Heart left ventricle (tissue), 16 donors: ENCODE results near the gene CAMTA1. TPM values are rescaled to one million over a fixed set of nuclear protein-coding genes. Genes with fewer than 3 reads are reported as not detected.

Experiments used
- ATAC-seq, 4 donors: fragments of 200-7000 bp; cut with Tn5 transposase; one replicate each; pipeline ENCODE4 v1.9.1; 2020 to 2022; ENCODE audit warnings: moderate library complexity in 4 of 4, mild to moderate bottlenecking in 3 of 4, moderate number of reproducible peaks in 1 of 4
- DNase-seq, 5 donors: peaks; one replicate each; pipeline ENCODE4 v3.0.0-alpha.2; 2020
- H3K27ac ChIP-seq, 12 donors: fragments of 200-600 bp; sonication (generic) in 4 of 12; one replicate each; pipeline versions ENCODE4 v1.5.0 to v1.8.0; 2016 to 2022; ENCODE audit warnings: mild to moderate bottlenecking in 2 of 12
- H3K27me3 ChIP-seq, 9 donors: fragments of 200-600 bp; sonication (generic) in 2 of 9; one replicate each; pipeline versions ENCODE4 v1.5.1 to v1.8.0; 2016 to 2022; ENCODE audit warnings: mild to moderate bottlenecking in 3 of 9
- H3K36me3 ChIP-seq, 9 donors: fragments of 200-600 bp; sonication (generic) in 2 of 9; one replicate each; pipeline versions ENCODE4 v1.5.0 to v1.8.0; 2018 to 2022; ENCODE audit warnings: mild to moderate bottlenecking in 2 of 9
- H3K4me1 ChIP-seq, 12 donors: fragments of 200-600 bp; sonication (generic) in 4 of 12; one replicate each; pipeline versions ENCODE4 v1.5.0 to v1.8.0; 2016 to 2022; ENCODE audit warnings: mild to moderate bottlenecking in 3 of 12
- H3K4me3 ChIP-seq, 12 donors: fragments of 200-600 bp; sonication (generic) in 4 of 12; one replicate each; pipeline versions ENCODE4 v1.5.0 to v1.8.0; 2017 to 2022; ENCODE audit warnings: mild to moderate bottlenecking in 9 of 12, moderate library complexity in 4 of 12
- H3K9me3 ChIP-seq, 12 donors: fragments of 200-600 bp; sonication (generic) in 4 of 12; one replicate each; pipeline versions ENCODE4 v1.5.0 to v1.8.0; 2016 to 2022; ENCODE audit warnings: mild to moderate bottlenecking in 1 of 12
- POLR2A ChIP-seq, 2 donors: fragments of 450-650 bp; IDR thresholded peaks; one replicate each; pipeline ENCODE4 v1.6.1; 2017; ENCODE audit warnings: antibody characterized with exemption in 2 of 2, mild to moderate bottlenecking in 2 of 2, moderate library complexity in 2 of 2
- WGBS, 4 donors: extraction: QIAGEN DNeasy Blood & Tissue Kit in 2 of 4; methylation state at CpG; one replicate each; pipeline versions ENCODE4 v1.1.5 to v1.1.7; 2013 to 2018; 5-methylcytosine and 5-hydroxymethylcytosine counted together
- intact Hi-C, 10 donors: fragments of 100-400 bp; cut with DNase I; formaldehyde crosslinking; loops; one replicate each; pipeline versions ENCODE4 v1.11.1 to v1.14.2; 2022
- polyA plus RNA-seq, 2 donors: library from polyadenylated mRNA; stranded (reverse); fragments of 200-250 nt; gene quantifications; one replicate each; pipeline ENCODE4 v1.2.3, GENCODE V29; 2013
- total RNA-seq, 9 donors: library from RNA; depleted of rRNA in 2 of 9; stranded (reverse); fragments of >200 nt in 2 of 9; fragmentation: NEBNext Ultra II Directional in 3 of 9; extraction: Animal tissue kit (Norgen Biotek cat#: 25700) in 3 of 9; gene quantifications; one replicate each; pipeline versions ENCODE4 v1.1.0 to v1.2.4, GENCODE V29; 2016 to 2023
- TF ChIP-seq, protein P1 (sequence below), 12 donors: fragments of 200-600 bp; sonication (generic) in 4 of 12; IDR thresholded peaks; one replicate each; pipeline versions ENCODE4 v1.5.0 to v1.8.0; 2018 to 2022; ENCODE audit warnings: antibody characterized with exemption in 12 of 12, mild to moderate bottlenecking in 5 of 12
- donor health status: ischemic (EF 13 %, LVEDD 7.1; RV severe dilation, severe dysfunction).
- donor health status: healthy with polysubstance abuse.
- donor health status: DM: no; HTN: yes; CAD: no.
- donor health status: DM: no; HTN: no; CAD: no.
- donor health status: ischemic (EF 25% LVEDD 6.9; RV normal size, moderate dysfunction).
- donor health status: ischemic (EF 25% LVEDD 5.7; RV mildly dilated, moderate dysfunction).
- donor health status: healthy.
- donor health status: DM: yes; HTN: yes; CAD: no.
- donor health status: ischemic (EF 35%, LVEDD 5.7; RV mildly dilated, moderate dysfunction).
- donor health status: nonischemic (EF 11% LVEDD 7.7; RV severe dilation, severe dysfunction).
- donor health status: DM: yes; HTN: yes; CAD: no.
- donor health status: PGD.
- donor health status: ischemic (EF 29% LVEDD 5.4; RV normal size, mild dysfunction).
- donor health status: nonischemic (EF 23%, LVEDD 6.1; RV moderate dilation, normal function).

The CAMTA1 gene
- total and polyA plus RNA-seq, 11 donors: 114 to 303 (median 137) TPM

DNA sequence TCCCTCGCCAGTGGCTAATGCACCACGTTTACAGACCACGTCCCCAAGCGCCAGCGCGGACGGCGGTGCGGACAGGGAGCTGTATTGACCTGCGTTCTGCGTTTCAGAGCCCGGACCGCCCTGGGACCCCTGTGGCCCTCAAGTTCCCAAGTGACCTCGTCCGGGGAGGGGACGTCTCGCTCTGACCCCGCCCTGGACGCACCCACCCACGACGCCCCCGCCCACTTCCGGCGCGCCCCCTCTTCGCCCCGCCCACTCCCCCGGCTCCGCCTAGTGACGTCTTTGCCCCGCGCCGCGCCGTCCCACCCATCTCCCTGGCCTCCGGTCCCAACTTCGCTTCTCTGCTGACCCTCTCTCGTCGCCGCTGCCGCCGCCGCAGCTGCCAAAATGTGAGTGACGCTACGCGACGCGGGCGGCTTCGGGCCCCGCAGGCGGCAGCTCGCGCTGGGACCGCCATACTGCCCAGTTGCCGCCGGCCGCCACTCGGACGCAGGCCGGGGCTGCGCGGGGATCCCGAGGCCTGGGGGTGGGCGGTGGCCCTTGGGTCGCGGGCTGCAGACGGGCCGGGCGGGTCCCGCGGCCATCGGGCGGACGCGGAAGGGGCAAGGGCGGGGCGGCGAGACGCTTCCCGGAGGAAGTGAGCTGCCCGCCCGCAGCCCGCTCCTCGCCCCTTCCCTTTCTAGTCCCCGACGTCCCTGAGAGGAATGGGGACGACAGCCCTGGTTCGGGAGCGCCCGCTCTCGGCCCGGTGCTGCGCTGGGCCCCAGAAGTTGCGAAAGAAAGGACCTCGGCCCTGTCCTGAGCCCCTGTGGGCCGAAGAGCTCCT lies 986.0 kb downstream of the CAMTA1 start, which contains the start of gene VAMP3:
Gene VAMP3, plus strand, starts transcription at position 300 of the 826 bp plus-strand sequence. Its CDS starts 88 bp downstream, at position 388.
- TF ChIP-seq, protein P1, sequence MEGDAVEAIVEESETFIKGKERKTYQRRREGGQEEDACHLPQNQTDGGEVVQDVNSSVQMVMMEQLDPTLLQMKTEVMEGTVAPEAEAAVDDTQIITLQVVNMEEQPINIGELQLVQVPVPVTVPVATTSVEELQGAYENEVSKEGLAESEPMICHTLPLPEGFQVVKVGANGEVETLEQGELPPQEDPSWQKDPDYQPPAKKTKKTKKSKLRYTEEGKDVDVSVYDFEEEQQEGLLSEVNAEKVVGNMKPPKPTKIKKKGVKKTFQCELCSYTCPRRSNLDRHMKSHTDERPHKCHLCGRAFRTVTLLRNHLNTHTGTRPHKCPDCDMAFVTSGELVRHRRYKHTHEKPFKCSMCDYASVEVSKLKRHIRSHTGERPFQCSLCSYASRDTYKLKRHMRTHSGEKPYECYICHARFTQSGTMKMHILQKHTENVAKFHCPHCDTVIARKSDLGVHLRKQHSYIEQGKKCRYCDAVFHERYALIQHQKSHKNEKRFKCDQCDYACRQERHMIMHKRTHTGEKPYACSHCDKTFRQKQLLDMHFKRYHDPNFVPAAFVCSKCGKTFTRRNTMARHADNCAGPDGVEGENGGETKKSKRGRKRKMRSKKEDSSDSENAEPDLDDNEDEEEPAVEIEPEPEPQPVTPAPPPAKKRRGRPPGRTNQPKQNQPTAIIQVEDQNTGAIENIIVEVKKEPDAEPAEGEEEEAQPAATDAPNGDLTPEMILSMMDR (IDR thresholded peaks at IDR 0.05): no peak
- TF ChIP-seq POLR2A (IDR thresholded peaks at IDR 0.05): peak in 1 of 2 donors; percentile 60

GRCh38 chr1:7771823-7772299 lies 986.6 kb downstream of the CAMTA1 start:
- WGBS, 4 donors: 5 to 9% (median 7%) methylated on average over 10 to 12 of the region's 12 CpGs
- Histone ChIP-seq H3K4me3 (peak overlapping the region; percentile 75 to 96 (median 91)), H3K4me1 (peaks cover 3 to 33% (median 13%) of the 10 kb centered on the region in 12 donors), H3K27ac (peak overlapping the region; percentile 74 to 98 (median 93)), H3K36me3 (peaks cover 0 to 39% (median 29%) of the 10 kb centered on the region in 9 donors), H3K27me3 (no peaks in the 10 kb centered on the region), H3K9me3 (no peaks in the 10 kb centered on the region)
- TF ChIP-seq POLR2A (IDR thresholded peaks at IDR 0.05): no peak
- TF ChIP-seq, protein P1 (IDR thresholded peaks at IDR 0.05): no peak
- intact Hi-C loops: no loop called here
- ATAC-seq: no peak
- DNase-seq: no peak

More for the DNA sequence above, 986.0 kb downstream of the CAMTA1 start, which contains the start of gene VAMP3:
- peak; percentile 90 to 95 (median 93) for DNase-seq
- Histone ChIP-seq H3K4me1 (peaks cover 3 to 33% (median 13%) of the 10 kb centered on the region in 12 donors), H3K27ac (peak within 1 kb of the TSS; percentile 74 to 98 (median 93)), H3K36me3 (peaks cover 0 to 33% (median 25%) of the 10 kb centered on the region in 9 donors), H3K9me3 (no peaks in the 10 kb centered on the region), H3K4me3 (peak within 1 kb of the TSS; percentile 75 to 96 (median 91)), H3K27me3 (no peaks in the 10 kb centered on the region)
- intact Hi-C loops: no loop called here
- peak; percentile 91 to 99 (median 99) for ATAC-seq
- 0 to 1% (median 0%) methylated on average over 7 to 97 of the region's 97 CpGs for WGBS, 4 donors

DNA sequence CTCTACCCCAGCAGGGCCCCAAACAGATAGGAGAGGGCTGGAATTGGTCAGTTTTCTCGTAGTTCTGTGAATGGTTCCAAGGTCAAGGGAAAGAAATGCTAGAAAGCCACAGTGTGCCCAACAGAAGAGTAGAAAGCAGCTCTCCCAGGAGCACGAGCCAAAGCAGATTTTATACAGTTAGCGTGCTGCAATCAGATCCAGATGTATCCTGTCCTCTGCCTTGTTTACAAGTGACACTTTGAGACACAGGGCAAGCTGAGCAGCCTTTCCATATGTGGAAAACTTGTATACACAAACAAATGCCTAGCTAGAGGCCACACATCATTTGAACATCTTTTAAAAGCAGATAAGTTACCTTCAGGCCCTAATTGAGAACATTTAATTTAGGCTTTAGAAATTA lies 992.3 kb downstream of the CAMTA1 start:
- DNase-seq (no peak), ATAC-seq (no peak)
- Histone ChIP-seq H3K27ac (no peak overlapping the region), H3K27me3 (no peaks in the 10 kb centered on the region), H3K4me3 (no peak overlapping the region), H3K36me3 (peaks cover 0 to 86% (median 70%) of the 10 kb centered on the region in 9 donors), H3K9me3 (no peaks in the 10 kb centered on the region), H3K4me1 (peaks cover 0 to 34% (median 5%) of the 10 kb centered on the region in 12 donors)
- intact Hi-C loops: no loop called here
- 85 to 94% (median 87%) methylated on average over 3 of the region's 3 CpGs for WGBS, 4 donors
- no peak for TF ChIP-seq POLR2A (IDR thresholded peaks at IDR 0.05)
- TF ChIP-seq, protein P1 (IDR thresholded peaks at IDR 0.05): no peak

DNA sequence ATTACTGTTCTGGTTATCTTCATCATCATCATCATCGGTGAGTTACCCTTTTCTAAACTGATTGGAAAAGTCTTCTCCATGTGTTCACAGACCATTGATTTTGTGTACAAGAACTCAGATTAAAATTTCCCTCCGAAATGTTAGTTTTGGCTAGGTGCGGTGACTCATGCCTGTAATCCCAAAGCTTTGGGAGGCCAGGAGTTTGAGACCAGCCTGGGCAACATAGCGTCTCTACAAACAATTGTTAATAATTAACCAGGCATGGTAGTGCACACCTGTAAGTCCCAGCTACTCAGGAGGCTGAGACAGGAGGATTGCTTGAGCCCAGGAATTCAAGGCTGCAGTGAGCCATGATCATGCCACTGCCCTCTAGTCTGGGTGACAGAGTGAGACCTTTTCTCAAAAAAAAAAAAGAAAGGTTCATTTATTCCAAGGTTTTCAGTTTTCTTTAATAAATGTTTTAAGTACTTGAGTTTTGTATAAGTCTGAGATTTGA lies 992.9 kb downstream of the CAMTA1 start:
- Histone ChIP-seq H3K36me3 (peaks cover 0 to 82% (median 65%) of the 10 kb centered on the region in 9 donors), H3K27me3 (no peaks in the 10 kb centered on the region)
- intact Hi-C loops: no loop called here

More for the DNA sequence above, 992.9 kb downstream of the CAMTA1 start:
- DNase-seq (no peak), ATAC-seq (no peak)
- peaks cover 0 to 34% (median 6%) of the 10 kb centered on the region in 12 donors for H3K4me1 ChIP-seq
- 96 to 98% (median 96%) methylated on average over 4 of the region's 4 CpGs for WGBS, 4 donors
- TF ChIP-seq, protein P1 (IDR thresholded peaks at IDR 0.05): no peak
- no peak overlapping the region for H3K4me3 ChIP-seq
- H3K9me3 ChIP-seq: no peaks in the 10 kb centered on the region
- H3K27ac ChIP-seq: no peak overlapping the region
